Measurements from ENCODE around the gene BMAL2.

The BMAL2 gene, protein sequence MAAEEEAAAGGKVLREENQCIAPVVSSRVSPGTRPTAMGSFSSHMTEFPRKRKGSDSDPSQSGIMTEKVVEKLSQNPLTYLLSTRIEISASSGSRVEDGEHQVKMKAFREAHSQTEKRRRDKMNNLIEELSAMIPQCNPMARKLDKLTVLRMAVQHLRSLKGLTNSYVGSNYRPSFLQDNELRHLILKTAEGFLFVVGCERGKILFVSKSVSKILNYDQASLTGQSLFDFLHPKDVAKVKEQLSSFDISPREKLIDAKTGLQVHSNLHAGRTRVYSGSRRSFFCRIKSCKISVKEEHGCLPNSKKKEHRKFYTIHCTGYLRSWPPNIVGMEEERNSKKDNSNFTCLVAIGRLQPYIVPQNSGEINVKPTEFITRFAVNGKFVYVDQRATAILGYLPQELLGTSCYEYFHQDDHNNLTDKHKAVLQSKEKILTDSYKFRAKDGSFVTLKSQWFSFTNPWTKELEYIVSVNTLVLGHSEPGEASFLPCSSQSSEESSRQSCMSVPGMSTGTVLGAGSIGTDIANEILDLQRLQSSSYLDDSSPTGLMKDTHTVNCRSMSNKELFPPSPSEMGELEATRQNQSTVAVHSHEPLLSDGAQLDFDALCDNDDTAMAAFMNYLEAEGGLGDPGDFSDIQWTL

DNA sequence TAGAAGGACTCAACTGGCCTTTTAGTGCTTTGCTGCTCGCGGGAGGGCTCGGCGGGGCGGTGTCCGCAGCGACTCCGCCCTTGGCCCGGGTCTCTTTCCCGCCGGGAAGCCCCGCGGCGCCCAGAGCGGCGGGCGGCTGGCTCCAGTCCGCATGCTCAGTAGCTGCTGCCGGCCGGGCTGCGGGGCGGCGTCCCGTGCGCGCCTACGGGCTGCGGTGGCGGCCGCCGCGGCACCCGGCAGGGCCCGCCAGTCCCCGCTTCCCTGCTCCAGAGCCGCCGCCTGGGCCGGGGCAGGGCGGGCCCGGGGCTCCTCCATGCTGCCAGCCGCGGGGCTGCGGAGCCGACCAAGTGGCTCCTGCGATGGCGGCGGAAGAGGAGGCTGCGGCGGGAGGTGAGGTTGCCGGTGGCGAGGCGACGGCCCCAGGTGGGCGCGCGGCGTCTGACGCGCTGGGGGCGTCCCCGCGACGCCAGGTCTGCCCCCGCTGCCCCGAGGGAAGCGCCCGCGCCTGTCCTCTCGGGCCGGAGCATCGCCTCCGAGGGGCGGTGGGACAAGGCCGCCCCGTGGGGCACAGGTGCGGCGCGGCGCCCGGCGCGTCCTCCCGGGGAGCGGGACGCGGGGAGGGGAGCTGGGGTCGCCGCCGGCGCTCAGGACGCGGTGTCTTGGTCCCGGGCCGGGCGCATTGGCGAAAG, at the start of gene BMAL2:
TSS of gene BMAL2 (plus strand) at position 123 of the 689 bp plus-strand sequence. CDS start at position 360, 237 bp downstream.
- DNase-seq: peak; percentile 47

DNA sequence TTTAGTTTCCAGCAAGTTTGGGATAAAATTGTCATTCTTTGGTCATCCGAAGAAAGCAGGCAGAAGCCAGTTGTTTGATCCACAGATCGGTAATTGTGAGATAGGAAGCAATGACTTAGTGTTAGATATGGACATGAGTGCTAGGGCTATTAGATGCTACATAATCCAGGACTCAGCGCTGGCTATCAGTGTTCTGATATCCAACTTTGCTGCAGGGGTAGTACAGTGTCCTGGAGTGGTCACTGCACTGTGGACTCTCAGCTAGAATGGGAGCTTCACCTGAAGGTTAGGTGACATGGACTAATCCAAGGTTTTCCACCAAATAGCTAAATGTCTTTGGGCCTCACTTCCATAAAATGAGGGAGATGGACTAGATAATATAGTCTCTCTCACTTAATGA, 48.6 kb upstream of the BMAL2 start:
- DNase-seq: no peak

DNA sequence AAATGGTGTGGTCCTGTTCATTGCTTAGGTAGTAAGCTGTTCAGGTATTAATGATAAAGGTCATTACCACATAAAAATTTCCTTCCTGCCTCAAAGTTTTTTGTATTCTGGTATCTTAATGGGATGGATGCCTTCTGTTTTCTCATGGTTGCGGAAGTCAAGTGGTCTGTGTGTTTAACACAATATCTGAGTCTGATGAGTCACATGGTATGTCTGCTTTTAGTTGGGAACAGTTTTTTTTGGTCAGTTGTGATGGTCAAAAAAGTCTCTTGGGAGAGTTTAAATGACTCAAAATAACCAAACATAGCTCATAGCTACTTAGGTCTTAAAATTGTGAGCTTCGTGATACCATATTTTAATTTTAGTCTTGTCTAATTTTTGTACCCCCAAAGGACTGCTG, 47.9 kb upstream of the BMAL2 start:
- no peak for DNase-seq

DNA sequence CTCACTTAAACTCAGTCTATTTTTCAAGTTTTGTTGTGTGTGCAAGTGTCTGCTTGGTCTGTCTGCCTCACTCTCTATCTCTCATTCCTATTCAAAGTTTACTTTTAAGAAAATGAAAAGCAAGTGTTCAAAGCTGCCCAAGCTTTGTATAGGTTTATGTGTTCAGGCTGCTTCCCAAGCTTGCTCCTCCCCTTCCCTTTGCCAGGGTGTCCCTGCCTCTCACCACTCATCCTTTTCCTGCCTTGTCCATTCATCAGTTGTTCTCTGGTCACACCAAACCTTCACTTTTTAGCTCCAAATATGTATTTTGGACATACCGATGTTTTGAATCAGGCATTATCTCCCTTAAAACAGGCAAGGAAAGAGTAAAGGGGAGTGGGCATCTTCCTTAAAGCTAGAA, 47.2 kb upstream of the BMAL2 start:
- no peak for DNase-seq

DNA sequence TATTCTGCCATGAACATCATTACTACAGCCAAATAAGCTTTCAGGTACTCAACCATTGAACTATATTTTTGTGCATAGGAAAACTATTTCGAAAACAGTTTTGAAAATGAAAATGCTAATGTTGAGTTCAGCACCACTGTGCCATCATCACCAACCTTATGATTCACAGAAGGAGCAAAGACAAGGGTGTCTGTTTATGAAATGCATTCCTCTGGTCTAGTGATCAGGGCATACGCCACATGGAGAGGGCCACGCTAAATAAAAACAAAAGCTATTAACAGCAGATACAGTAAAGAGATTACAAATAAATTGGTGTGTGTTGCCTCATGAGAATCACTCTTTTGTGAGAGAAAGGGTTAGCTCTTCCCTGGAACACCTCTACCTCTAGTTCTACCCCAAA, 43.2 kb upstream of the BMAL2 start:
- DNase-seq: no peak

DNA sequence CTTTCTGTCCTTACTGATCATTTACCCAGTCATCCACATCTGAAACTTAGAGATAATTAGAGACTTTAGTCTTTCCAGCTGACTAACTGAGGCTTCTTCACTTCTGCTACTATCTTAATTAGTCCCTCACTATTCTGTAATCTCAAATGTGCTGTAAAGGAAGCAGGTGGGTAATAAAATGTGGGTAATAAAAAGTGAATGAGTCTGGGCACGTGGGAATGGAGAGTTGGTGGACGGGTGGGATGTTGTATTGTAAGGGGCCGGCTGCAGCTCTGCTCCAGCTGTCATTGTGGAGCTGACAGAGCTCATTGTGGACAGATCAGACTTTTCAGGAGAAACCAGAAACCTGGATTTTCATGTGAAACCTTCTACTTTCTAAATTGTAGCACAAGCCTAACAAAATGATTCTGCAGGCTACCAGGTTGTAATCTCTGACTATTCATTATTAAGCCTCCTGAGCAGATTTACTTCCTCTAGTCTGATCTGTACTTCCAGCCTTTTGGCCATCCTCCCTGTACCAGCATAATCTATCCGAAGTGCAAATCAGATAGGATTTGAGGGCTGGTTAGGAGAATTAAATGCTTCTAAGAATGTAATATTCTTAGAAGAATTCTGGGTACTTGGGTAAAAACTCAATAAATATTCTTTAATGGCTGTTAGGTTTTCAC, 42.0 kb upstream of the BMAL2 start:
- no peak for DNase-seq

DNA sequence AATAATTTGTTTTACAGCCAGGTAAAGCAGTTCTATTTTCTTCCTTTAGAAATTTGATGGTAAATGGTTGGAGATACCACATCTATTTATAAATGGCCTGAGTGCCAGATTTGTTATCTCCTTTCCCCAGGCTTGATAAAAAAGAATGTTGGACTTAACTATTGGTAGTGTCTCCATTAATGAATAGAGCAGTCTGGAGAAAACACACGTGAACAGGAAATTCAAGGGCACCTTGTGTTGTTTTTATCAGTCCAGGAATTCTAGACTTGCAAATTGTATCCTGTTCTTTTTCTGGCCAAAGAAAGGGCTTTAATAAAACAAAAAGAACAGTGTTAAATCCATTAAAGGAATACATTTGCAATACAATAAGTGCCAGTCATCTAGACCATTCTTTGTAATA, 40.8 kb upstream of the BMAL2 start:
- no peak for DNase-seq

DNA sequence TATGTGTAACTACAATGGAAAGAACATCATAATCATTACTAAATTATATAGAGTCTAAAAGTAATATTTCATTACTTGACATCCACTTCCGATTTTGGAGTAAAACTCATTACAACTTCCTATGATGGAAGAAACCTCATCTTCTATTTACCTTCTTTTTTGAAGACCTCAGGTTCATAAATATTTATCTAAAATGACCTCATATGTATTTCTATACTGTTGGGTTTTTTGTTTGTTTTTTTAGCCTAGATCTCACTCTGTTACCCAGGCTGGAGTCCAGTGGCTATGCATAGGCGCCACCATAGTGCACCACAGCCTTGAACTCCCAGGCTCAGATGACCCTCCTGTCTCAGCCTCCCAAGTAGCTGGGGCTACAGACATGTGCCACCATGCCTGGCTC, 39.9 kb upstream of the BMAL2 start:
- no peak for DNase-seq

DNA sequence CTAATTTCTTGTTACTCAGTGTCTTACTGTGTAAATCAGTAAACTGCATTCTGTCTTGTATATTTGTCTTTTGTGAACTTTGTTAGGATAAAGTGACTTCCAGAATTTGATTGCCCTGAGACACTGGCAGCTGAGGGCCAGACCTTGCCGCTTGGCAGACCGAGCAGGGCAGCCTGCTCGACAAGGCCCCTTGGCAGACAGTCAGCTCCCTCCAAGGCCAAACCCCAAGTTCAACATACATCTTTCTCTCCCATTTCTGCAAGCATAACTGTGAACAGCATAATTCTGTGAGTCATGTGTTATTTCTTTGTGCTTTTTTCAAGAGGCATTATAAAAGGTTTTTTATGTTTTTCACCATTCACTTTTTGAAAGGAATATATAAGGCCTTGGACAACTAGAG, 39.2 kb upstream of the BMAL2 start:
- DNase-seq: no peak

DNA sequence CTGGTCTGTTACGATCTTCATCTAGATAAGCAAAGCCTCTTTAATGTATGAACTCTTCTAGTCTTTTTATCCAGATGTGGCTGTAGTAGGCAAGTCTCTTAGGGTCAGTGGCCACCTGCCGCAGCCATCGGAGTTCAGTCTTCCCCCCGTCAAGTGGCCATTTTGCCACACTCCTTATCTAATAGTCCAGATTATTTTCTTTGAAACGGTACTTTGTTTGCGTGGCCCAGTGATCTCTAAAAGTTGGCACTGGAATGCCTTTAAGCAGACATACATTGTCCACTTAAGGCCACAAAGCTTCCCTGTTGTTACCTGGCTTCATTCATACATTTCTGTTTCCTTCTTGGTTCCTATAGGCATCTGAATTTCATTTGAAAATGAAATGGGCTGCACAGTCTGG, 36.0 kb upstream of the BMAL2 start:
- DNase-seq: no peak

DNA sequence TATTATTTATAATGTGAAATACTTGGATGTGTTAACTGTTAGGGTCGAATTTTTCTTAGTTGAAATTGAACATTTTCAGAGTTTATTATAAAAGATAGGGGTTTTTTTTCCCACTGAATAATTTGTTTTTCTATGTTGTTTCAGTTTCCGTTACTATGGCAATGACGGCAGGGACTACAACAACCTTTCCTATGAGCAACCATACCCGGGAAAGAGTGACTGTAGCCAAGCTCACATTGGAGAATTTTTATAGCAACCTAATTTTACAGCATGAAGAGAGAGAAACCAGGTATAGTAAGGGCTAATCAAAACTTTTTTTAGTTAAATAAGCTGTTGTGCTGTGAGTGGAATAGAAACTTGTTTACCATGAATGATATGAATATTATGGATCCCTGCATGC, 35.1 kb upstream of the BMAL2 start:
- DNase-seq: no peak

DNA sequence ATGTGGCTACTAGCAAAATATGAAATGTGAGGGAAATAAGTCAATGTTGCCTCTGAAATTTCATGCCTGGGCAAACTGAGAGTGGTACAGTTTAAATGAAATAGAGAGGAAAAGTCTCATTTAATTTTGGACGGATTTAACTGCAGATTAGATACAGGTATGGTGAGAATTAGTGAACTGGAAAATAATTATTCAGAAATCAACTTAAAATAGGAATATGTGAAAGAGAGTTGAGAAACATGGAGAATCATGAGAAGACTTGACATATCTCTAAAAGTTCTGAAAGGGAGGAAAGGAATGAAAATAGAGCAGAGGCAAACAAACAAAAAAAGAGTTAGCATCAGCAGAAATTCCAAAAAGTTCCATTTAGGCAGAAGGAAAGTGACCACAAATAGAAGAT, 33.5 kb upstream of the BMAL2 start:
- no peak for DNase-seq

DNA sequence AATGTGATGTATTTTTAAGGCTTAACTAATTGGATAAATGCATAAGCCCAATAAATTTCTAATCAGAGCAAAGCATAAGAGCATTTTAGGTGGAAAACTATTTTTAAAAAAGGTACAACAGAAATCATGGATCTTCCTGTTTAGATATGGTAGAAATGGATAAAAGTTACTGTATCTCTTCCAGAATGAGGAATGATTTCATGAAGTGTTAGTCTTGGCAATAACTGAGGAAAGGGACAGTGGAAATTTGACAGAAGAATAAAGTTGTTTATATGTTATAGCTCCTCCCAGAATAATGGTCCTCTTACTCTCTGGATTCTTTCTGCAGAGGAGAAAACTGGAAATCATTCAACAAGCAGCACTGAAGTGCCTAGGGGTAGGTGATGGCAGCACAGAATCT, 32.4 kb upstream of the BMAL2 start:
- DNase-seq: no peak

DNA sequence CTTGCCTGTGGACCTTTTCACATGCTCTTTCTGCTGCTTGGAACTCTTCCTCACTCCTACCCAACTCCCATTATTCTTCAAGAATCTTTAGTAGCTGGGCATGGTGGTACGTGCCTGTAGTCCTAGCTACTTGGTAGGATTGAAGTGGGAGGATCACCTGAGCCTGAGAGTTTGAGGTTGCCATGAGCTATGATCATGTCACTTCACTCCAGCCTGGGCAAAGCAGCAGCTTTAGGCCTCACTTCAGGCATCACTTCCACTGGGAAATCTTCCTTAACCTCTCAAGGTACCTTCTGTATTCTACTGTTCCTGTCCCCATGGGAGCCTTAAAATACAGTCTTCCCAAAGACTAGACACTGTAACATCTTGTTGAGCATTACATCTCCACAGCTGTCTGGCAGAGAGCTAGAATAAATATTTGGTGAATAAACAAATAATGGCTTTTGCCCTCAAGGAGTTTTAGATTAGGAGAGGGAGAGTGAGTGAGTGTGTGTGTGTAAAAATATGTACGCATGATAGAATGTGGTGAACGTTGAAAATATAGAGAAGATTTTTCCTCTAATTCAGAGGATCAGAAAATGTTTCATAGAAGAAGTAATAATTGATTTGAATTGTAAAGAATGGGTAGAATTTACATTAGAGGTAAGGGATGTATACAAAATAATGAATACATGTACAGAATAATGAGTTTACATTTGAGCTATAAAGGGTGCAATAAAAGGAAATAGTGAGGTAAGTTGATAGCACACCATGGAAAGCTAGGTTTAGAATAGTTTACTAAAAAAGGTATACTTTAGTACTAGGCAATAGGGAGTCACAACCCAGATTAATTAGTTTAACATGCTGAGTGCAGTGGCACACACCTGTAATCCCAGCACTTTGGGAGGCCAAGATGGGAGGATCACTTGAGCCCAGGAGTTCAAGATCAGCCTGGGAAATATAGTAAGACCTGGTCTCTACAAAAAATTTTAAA, 29.2 kb upstream of the BMAL2 start:
- no peak for DNase-seq

DNA sequence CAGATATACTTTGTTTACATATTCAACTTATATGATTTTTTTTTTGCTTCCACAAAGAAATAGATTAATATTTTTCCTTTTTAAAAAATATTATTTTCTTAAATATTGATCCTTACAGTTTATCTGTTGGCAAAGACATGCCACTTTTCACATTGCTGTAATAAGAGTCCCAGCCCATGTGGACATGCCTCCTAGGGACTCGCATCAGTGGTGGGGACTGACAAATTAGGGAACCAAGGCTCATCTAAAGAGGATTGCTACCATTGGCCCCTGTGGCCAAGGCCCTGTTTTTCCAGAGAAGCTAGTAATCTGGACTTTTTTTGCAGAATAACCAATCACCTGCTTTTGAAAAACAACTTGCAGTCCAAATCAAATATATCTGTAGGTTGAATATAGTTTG, 27.8 kb upstream of the BMAL2 start:
- no peak for DNase-seq

DNA sequence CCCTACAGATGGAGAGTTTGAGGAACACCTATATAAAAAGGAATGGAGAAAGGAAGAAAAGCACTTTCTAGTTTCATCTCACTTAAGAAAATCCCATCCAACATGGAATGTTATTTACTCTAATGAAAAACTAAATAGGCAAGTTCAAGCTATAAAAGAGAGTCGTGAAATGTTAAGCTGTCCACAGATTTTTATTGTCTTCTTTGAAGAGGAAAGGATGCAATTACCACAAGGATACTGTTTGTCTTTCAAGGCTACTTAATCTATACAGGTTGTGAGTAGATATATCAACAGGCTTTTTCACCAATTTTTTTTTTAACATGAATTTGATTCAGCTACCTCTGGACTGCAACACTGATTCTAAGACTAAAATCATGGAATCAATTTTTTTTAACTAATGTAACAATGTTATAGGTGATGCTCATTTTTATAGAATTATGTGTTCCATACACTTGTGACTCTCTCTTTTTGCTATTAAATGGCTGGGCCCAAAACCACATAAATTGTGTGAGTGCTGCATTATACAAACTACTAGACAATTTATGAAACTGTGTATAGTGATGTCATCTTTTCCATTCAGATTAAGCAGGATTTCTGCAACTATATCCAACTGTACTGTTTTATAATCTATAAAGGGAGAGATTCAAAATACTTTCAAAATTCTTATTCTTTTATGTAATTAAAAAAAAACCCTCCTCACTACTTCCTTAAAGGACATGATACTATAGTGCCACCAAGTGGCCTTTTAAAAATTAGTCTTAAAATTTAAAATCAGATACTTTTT, 26.8 kb upstream of the BMAL2 start:
- peak; percentile 21 for DNase-seq

DNA sequence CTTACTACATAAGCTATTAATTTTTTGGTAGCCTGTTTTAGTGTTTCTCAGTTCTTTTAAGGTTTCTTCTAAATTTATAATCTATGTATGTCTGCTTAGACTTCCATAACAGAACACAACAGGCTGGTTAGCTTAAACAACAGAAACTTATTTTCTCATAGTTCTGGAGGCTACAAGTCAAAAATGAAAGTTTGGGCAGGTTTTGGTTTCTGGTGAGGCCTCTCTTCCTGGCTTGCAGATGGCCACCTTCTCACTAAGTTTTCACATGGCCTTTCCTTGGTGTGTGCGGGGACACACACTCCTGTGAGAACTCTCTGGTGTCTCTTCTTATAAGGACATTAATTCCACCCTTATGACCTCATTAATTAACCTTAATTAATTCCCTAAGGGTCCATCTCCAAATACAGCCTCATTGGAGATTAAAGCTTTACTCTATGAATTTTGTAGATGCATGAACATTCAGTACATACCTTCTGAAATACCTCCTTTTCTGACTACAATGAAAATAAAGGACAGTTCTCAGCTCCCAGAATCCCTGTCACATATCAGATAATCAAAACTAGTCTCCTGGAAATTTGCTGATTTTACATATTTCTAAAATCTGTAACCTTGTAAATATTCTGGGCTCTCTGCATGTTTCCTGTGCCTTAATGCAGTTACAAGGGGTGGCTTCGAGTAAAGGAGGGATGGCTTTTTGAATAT, 23.2 kb upstream of the BMAL2 start:
- DNase-seq: no peak

DNA sequence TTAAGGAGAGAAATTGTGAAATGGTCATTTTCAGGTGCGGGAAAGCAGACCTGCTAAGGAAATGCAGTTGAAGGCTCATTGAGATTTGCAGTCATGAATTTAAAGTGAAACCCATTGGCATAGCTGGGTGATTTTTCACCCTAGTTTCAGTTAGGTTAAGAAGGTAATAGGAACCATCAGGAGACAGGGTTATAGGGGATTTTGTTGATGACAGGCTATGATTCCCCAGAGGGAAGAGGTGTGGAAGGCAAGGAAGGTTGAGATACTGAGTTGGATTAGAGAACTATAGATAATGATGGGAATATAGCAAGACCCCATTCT, 22.7 kb upstream of the BMAL2 start:
- no peak for DNase-seq

DNA sequence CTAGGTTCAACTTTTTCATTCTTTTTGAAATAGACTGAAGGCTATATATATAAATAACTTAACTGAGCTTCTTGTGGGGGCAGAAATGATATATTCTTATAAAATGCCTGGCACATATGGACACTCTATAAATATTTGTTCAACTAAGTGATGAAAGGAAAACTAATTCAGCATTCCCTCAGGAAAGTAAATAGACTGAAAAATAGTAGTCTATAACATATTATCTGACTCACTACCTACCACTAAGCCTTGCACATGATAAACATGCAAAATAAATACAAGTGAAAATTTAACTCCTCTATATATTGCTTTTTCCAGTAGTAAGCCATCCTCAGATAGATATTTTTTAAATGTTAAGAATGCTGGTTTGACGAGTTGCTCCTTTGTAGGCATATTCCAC, 15.7 kb upstream of the BMAL2 start:
- no peak for DNase-seq

DNA sequence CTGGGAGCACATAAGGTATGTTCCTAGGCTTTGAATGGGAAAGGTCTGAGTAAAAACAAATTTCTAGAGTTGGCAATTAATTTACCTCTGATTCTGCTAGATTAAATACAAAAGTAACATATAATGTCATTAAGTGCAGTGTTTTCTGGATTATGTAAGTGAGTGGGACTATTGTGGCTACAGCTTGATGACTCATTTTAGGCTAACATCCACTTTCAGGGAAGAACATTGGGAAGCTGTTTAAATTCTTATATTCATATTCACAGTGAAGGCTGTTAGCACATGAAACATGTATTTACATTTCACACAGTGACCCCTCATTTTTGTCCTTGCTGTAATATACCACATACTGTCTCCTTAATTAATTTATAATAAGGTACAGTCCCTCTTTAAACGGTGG, 13.2 kb upstream of the BMAL2 start:
- DNase-seq: no peak

DNA sequence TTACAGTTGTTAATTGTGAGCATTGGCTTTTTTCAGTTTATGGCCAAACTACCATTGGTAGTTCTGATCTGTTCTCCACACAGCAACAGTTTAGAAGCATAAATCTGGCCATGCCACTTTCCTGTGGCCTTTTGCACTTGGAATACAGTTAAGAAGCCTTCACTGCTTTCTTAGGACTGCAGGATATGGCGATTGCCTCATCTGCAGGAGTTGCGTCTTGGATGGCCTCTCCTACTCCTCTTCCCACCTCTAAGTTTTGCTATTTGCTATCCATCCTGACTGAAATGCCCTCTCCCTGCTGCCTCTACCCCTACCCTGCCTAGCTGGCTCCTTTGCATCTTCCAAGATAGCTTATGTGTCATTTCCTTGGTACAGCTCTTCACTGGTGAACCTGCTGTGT, 12.8 kb upstream of the BMAL2 start:
- no peak for DNase-seq

All from NCI-H1092 (cell line).